GM21381 (cell line): Measurements from ENCODE around the gene COX7A2.

Source experiments
- ATAC-seq: cut with Tn5 transposase; IDR thresholded peaks from one replicate; pipeline ENCODE4 v1.9.1; 2021; ENCODE audit warnings: mild to moderate bottlenecking, moderate library complexity; ENCODE audit not compliant: unreplicated experiment

The COX7A2 gene

GRCh38 chr6:75222261-75222660, 21.3 kb downstream of the COX7A2 start:
- ATAC-seq, result no peak

- no peak for ATAC-seq
Measured at GRCh38 chr6:75221116-75221515, 22.5 kb downstream of the COX7A2 start.

DNA sequence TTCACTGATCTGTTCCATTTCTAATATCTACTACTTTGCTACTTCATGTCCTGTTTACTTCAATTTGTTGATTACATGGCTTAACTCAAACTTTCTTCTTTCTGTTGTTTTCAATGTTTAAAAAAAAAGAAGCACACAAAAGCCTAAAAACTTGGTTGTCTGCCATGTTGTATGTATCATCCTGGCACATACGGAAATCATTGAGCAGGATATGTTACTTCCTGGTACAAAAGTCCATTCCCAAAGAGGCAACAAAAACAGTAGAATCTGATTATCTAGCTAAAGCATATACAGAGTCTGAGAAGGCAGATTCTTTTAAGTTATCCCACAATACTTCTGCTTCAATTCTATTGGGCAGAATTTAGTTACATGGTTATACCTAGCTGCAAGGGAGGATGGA, 23.2 kb downstream of the COX7A2 start:
- ATAC-seq, result no peak

DNA sequence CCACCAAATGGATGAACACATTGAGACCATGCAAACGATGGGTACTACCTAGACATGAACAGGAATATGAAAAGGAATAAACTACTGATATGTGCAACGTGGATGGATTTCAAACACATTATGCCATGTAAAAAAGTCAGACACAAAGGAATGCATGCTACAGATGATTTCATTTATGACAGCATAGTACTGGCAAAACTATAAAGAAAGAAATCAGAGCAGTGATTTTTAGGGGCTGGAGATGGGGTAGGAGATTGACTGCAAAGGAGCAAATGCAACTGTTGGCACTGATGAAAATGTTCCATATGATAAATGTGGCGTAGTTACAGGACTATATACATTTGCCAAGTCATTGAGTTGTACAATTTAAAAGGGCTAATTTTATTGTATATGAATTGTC, 24.3 kb downstream of the COX7A2 start:
- ATAC-seq, result no peak

DNA sequence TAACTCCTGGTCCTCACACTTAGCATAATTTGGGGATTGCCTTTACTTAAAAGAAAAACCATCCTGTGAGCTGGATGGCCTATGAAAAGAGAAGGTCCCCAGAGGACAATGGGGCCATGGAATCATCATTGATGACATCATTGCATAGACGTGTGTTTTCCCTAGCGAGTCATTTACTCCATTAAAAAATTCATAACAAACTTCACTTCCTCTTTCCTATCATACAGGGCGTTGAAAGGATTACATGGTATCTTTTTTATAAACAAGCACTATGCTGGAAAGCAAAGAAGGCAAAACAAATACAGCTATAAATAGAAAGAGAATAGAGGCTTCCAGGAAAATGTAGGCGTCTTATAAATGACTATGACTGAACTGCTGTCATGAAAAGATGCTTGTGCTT, 26.4 kb downstream of the COX7A2 start:
- ATAC-seq, result no peak

- ATAC-seq, result no peak
Measured at GRCh38 chr6:75215291-75215690, 28.3 kb downstream of the COX7A2 start.

DNA sequence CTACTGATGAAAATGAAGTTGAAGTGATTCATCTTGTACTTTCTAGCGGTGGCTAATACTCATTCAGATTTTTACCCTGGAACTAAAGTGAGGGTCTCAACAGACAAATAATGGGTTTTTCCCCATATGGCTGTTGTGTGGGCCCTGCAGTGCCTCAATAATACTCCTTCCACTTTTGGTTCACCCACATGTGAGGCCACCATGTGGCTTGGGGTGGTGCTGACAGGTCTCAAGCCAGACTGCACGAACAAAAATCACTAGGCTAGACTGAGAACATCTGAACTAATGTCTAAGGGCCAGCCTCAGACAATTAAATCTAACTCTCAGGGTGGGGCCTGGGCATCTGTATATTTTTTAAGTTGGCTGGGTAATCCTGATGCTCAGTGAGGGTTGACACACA, 29.9 kb downstream of the COX7A2 start:
- no peak for ATAC-seq

DNA sequence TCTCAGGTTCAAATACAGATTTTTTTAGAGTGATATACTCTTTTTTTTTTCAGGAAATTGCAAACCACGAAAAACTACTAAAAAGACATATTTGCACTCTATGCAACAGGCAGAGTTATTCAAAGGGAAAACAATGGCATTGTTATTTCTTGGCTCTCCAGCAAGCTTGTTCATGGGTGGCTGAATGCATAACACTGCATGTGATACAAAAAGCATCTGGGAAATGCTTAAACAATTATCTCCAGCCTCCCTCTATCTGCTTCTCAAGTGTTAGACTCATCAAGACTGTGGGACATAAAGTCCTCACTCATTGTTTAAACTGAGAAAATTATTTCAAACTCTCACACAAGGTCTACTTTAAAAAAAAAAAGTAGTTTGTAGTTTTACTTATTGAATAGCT, 30.5 kb downstream of the COX7A2 start:
- ATAC-seq, result no peak

DNA sequence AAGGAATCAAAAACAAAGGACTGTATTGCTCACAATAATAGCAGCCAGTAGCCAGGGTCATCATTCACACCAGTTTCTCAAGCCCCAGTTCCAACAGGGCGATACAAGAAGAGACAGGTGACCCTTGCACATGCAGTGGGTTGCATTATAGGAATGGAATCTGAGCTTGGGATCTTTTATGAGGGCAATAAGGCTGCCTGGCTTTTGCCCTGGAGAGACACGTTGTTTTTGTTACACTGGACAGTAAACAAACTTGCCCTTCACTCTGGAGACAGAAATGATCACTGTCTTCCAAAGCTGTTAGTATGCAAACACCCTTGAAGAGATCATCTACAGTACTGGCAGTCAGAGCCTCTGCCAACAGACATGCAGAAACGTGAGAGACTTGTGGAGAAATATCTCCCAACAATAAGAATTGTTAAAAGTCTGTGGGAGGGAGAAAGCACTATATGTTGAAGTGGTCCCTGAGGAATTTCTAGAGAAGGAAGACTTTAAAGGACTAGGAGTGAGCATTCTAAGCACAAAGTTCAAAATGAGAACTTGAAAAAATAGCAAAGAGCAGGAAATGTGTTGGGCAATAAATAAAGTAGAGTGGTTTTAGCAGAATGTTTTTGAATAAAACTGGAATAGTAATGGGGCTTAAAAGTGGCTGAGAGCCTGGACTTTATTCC, 31.5 kb downstream of the COX7A2 start:
- ATAC-seq, result no peak

DNA sequence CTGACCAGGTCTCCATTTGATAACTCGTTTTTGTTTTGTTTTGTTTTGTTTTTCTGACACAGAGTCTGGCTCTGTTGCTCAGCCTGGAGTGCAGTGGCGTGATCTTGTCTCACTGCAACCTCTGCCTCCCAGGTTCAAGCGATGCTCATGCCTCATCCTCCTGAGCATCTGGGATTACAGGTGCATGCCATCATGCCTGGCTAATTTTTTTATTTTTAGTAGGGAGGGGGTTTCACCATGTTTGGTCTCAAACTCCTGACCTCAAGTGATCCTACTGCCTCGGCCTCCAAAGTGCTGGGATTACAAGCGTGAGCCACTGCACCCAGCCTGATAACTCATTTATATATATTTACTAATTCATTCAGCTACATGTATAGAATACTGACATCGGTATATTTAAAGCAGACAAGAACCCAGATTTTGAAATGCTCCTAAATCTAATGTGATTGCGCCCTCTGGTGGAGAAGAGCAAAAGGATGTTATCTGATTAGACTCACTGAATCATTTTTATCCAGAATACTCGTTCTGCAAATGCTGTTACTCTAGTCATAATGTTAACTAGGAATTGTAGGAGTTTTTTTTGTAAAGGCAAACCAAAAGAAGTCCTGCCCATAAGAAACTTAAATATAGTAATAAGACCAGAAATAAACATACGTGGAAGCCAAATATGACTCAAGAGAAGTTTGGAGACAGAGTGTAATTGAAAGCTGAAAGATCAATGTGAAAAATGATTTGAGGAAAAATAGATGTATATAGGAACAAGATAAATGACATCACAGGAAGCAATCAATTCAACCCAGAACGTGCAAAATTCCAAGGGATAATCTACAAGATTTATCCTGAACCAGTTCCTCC, 32.5 kb downstream of the COX7A2 start:
- no peak for ATAC-seq

DNA sequence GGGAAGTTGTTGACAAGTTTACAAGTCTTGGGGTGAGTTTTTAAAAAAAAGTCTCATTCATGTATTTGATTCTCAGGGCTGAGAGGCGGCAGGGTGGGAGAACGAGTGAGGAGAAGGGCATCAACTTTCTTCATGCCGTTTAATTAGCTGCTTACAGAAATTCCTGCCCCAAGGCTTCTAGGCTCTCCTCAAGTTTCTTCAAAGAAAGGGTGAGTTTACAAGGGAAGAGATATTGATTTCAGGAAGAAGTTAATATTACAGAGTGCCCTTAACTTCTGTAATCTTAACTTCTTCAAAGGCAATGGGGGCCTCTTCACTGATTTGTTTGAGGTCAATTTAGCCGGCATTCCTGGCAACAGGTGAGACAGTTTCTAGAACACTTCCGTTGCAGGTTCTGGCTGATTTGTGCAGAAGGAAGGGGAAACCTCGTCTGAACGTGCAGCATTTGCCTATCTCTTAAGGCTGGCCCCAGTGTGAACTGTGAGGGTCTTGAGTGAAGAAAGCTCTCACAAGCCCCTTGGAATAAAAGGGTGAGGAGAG, 34.3 kb downstream of the COX7A2 start:
- no peak for ATAC-seq

DNA sequence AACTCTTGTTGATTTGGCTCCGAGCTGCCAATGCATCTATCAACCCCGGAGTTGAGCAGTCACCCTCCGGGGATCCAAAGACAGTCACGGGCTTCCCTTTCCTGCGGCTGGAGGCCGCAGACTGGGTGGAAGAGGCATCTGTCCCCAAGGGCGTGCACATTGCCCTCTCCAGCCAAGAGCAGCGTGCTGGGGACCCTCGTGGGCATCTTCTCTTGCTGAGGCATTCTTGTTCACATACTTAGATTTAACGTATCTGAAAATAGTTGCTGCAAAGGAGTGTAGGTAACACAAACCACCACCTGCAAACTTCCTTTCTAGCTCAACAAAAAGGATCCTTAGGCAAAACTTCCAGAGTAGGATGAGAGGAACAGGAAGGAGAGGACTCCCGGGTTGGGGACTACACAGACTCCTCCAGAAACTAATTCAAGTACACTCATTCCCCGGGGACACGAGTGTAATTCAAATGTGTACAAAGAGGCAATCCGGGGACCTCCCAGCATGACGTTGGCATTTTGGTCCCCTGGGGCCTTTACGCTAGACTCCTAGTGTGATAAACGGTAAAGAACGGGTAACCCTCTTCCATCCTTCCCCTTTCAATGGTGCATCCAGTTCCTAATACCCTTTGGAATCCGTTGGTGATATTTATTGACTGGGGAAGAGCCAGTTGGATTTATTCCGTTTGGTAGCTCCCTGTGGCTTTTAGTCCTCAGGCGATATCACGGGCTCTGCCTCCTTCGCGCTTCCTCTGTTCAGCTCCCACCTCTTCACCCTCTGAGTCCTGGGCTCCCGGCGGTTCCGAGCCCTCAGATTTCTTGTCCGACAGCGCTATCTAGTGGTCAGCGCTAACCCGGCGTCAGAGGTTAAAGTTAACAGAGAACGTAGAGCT, 35.1 kb downstream of the COX7A2 start:
- peak; percentile 70 for ATAC-seq

- ATAC-seq, result no peak
Measured at GRCh38 chr6:75206576-75207342, 36.8 kb downstream of the COX7A2 start.

- ATAC-seq, result no peak
Measured at GRCh38 chr6:75205776-75206575, 37.6 kb downstream of the COX7A2 start, which contains the start of gene COL12A1. COL12A1 (minus strand) TSS chr6:75206053; CDS start chr6:75202792, 3,261 bp downstream.

DNA sequence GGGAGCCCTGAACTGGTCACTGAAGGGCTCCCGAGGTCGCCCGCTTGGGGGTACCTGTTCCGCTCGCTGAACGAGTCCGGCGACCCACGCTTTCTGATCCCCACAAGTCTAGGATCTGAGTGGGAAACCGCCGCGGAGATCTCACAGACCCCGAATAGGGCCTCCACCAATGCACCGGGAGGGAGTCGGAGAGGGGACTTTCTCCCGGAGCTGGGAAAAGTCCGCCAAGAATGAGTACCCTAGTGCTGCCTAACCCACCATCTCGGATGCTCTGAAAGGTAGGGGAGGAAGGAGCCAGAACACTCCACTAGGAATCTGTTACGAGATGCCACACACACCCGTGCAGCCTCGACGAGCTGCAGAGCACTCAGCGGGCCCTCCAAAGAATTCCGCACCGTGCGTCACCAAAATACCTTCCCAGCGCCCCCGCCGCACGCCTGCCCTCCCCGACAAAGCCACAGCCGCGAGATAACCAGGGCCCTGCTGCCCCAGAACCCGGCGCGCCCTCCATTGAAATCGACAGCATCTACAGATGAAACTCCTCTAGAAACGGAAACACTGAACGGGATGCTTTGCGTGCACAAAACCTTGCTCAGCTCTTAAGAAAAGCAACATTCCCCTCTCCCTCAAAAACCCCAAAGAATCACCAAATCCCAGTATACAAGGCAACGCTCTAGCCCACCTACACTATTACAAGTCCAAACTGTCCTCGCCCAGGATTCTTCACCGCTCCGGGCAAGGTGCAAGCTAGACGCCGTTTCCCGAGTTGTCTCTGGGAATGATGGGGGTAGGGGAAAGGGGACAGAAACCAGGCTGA, 38.4 kb downstream of the COX7A2 start:
- ATAC-seq, result no peak

- ATAC-seq, result no peak
Measured at GRCh38 chr6:75204217-75204958, 39.2 kb downstream of the COX7A2 start.

GRCh38 chr6:75203721-75204120, 39.9 kb downstream of the COX7A2 start:
- no peak for ATAC-seq

DNA sequence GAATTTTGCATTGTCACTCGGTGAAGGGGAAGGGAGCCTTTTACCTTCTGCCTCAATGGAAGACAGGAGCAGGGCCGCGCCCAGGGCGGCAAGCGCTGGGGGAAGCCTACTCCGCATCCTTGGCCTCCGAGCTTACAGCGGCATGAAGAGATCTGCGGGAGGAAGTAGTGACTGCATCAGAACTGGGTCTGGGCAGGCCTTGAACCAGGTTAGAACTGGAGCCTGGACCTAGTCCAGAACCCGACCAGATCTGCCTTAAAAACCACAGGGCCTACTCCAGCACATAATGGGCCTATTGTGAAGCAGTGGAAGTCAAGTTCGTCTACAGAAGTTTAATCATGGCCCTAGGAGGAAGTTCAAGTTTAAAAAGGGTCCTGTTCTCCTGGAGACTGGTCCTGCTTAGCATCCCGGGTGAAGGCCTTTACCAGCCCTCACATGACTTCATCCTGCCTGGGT, 40.9 kb downstream of the COX7A2 start:
- ATAC-seq, result no peak
